ENCODE data around the gene UBAC2.

GRCh38 chr13:99289271-99289670 lies 88.6 kb downstream of the UBAC2 start:
- TF ChIP-seq, protein P1, sequence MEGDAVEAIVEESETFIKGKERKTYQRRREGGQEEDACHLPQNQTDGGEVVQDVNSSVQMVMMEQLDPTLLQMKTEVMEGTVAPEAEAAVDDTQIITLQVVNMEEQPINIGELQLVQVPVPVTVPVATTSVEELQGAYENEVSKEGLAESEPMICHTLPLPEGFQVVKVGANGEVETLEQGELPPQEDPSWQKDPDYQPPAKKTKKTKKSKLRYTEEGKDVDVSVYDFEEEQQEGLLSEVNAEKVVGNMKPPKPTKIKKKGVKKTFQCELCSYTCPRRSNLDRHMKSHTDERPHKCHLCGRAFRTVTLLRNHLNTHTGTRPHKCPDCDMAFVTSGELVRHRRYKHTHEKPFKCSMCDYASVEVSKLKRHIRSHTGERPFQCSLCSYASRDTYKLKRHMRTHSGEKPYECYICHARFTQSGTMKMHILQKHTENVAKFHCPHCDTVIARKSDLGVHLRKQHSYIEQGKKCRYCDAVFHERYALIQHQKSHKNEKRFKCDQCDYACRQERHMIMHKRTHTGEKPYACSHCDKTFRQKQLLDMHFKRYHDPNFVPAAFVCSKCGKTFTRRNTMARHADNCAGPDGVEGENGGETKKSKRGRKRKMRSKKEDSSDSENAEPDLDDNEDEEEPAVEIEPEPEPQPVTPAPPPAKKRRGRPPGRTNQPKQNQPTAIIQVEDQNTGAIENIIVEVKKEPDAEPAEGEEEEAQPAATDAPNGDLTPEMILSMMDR (IDR thresholded peaks at IDR 0.05): no peak
- TF ChIP-seq POLR2A (IDR thresholded peaks at IDR 0.05): no peak

Measured in tibial nerve (tissue), 3 donors.